HG03354 (cell line): Measurements from ENCODE around the gene ATP1A2.

ENCODE experiments used
- ATAC-seq: cut with Tn5 transposase; IDR thresholded peaks from one replicate; pipeline ENCODE4 v1.9.1; 2021; ENCODE audit warnings: mild to moderate bottlenecking; ENCODE audit not compliant: unreplicated experiment, poor library complexity, severe bottlenecking

Gene ATP1A2

DNA sequence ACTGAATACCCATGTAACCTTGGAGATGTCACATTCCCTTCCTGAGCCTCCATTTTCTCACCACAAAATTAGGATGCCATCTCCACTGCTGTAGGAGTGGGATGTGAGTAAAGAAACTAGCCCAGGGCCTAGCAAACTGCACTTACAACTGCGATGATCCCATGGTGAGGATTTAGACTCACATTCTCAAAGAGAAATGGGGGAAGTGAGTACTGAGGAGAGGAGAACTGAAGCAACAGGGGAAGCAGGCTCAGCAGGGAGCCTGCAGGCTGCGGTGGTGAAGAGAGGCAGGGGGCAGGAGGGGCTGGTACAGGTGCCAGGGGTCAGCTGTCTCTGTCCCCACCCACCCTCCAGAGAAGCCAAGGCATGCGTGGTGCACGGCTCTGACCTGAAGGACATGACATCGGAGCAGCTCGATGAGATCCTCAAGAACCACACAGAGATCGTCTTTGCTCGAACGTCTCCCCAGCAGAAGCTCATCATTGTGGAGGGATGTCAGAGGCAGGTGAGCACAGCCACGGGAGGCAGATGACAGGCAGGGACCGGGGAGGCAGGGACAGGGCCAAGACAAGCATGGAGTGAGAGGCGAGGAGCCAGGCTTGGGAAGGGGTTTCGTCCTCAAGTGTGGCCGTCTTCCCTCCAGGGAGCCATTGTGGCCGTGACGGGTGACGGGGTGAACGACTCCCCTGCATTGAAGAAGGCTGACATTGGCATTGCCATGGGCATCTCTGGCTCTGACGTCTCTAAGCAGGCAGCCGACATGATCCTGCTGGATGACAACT, 19.4 kb downstream of the ATP1A2 start:
- no peak for ATAC-seq

DNA sequence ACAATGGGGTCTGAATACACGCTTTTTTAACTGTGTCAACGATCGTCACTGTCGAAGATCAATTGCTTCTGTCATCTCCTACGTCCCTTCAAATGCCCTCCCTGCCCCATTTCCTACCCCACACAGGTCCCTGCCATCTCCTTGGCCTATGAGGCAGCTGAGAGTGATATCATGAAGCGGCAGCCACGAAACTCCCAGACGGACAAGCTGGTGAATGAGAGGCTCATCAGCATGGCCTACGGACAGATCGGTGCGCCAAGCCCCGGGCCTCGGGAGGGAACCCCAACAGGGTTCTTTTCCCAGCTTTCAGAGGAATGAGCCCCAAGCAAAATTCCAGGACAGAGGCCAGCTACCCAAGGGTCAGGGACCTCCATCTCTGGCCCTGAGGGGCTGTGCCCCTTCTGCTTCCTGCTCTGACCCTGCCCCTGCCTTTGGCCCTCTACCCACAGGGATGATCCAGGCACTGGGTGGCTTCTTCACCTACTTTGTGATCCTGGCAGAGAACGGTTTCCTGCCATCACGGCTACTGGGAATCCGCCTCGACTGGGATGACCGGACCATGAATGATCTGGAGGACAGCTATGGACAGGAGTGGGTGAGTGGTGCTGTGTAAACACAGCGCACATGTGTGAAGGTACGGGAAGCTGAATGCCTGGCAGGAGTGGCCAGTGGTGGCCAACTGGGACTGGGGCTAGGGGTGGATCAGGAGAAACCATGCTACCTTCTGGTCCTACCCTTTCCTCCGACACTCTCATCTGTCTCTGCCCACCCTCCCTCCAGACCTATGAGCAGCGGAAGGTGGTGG, 20.8 kb downstream of the ATP1A2 start:
- ATAC-seq = no peak

DNA sequence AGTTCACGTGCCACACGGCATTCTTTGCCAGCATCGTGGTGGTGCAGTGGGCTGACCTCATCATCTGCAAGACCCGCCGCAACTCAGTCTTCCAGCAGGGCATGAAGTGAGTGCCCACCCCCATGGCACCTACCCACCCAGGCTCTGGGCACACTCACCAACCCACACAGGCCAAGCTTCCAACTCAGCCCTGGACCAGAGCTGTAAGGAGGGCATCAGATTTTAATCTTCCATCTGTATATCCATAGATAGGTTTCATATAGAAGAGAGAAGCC, 21.3 kb downstream of the ATP1A2 start:
- no peak for ATAC-seq

DNA sequence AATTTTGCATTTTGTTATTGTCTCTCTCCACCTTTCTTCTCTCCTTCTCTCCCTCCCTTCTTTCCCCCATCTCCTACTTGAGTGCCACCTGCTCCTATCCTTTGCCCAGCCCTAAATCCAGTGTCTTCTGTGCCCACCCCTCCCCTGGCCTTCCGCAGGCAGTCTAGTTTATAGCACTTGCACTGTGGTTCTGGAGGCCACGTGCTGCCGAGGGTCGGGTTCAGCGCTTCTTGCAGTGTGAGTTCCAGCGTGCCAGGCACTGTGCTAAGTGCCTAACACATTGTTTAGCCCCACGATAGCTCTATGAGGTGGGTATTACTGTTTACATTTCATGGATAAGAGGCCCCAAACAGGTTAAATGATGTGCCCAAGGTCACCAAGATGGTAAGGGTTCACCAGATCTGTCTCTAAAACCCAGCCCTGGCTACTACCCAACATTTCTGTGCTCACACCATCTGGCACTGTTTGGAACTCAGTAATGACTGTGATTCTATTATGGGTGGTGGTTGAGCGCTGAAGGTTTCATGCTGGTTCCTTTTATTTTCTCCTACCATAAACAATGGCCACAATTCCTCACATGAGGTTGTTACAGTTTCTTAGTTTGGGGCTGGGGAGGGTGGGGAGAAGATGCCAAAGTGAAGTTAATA, 21.8 kb downstream of the ATP1A2 start:
- no peak for ATAC-seq

DNA sequence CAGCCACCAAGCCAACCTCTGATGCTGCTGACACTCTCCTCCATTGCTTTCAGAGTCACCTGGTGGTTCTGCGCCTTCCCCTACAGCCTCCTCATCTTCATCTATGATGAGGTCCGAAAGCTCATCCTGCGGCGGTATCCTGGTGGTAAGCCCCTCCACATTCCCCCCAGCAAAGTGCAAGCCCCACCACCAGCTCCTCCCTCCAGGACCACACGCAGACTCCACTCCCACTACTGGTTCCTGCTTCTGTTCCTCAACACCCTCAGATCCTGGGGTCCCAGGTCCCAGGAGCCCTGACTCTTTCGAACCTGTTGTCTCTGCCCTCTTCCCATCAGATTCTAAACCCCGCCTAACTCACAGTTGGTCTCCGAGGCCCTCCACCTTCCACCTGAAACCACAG, 24.3 kb downstream of the ATP1A2 start:
- ATAC-seq = no peak

DNA sequence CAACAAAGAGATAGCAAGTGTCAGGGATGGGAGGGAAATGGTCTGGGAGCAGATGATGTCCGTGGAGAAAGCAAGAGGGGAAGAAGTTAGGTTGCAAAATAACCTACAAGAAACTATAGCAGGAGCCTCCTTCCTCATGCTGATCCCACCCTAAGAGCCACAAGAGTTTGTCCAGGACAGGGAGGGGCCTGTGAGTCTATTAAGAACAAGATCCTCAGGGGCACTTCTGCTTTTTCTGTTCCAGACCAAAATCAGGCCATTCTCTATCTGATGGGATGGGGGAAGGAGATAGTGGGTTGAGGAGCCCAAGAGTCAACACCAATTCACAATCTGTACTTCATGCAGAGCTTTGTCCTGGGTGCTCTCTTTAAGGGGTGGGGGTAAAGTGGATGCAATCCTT, 28.1 kb downstream of the ATP1A2 start:
- no peak for ATAC-seq

DNA sequence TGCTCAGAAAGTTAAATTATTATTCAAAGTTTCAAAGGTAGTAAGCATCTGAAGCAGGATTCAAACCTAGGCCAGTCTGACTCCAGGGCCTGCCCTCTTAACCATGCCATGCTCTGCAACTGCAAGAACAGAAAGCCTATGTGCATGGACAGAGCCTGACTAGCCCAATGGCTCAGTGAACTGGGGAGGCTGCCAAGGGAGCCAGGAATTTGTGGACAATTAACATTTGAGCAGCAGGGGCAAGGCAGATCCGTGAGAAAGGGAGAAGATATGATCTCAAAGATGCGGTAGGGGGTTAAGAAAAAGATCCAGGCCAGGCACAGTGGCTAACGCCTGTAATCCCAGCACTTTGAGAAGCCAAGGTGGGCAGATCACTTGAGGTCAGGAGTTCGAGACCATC, 29.4 kb downstream of the ATP1A2 start:
- ATAC-seq = no peak

DNA sequence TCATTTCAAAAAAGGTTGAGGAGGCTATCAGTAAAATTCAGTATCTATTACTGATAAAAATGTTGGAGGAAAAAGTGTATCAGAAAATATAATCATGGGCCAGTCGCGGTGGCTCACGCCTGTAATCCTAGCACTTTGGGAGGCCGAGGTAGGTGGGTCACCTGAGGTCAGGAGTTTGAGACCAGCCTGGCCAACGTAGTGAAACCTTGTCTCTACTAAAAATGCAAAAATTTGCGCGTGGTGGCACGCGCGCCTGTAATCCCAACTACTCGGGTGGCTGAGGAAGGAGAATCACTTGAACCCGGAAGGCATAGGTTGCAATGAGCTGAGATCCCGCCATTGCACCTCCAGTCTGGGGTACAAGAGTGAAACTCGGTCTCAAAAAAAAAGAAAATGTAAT, 30.5 kb downstream of the ATP1A2 start:
- ATAC-seq = no peak

DNA sequence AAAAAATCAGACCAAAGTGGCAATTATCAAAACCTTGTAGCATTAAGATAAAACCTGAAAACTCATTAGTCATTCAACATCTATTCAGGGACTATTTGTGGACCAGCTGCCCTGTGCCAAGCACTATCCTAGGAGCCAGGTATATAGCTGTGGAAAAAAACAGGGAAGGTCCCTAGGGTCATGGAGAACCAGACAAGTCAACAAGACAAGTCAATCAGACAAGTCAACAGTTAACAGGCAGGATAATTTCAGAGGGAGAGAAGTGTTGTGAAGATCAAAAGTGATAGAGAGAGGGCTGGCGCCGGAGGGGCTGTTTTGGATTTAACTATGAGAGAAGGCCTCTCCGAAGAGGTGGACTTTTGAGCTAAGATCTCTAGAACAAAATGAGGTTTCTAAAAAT, 32.6 kb downstream of the ATP1A2 start:
- no peak for ATAC-seq

DNA sequence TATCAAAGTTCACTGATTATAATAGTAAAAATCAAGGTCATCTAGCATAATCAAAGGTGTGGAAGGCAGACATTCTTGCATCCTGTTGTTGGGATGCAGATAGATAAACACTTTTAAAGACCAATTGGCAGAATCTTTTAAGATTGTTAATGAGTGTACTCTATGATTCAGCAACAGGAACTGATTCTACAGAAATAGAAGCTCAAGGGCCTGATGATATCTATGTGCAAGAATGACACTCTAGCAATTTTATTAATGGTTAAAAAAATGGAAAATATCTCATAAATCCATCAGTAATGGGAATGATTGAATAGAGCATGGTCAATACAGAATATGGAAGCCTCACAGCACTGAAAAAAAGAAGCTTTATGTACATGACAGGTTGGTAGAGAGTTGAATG, 33.7 kb downstream of the ATP1A2 start:
- no peak for ATAC-seq

DNA sequence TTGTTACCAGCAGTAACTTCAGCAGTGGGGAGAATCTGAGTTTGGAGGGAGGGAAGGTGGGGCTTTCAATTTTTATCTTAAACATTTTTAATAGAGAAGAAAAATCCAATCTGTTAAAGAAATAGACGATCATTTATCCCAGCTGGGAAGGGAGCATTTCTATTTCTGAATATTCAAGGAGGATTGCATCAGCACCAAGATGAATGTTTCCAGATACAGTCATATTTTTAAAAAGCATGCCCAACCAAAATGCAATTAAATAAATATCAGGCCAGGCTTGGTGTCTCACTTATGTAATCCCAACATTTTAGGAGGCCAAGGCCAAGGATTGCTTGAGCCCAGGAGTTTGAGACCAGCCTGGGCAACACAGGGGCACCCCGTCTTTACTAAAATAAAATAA, 34.2 kb downstream of the ATP1A2 start:
- ATAC-seq = no peak

DNA sequence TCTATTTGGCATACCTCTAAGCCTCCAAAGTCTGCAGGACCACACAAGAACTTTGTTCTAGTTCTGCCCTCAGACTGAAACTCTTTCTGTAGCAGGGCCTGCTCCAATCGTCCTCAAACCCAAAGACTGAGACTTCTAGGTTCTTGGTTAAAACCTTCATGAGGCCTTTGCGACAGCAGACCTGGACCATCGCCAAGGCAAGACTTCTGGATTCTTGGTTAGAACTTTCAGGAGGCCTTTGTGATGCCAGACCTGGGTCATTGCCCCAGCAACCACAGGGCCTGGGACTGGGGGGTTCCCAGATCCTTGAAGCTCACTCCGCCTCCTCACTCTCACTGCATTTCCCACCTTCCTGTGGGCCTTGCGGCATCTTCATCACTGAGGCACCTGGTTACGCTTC, 35.7 kb downstream of the ATP1A2 start, which contains the start of gene ATP1A4:
TSS of gene ATP1A4 (plus strand) at position 301 of the 400 bp plus-strand sequence. CDS start 438 bp downstream, outside the sequence.
- ATAC-seq = no peak

DNA sequence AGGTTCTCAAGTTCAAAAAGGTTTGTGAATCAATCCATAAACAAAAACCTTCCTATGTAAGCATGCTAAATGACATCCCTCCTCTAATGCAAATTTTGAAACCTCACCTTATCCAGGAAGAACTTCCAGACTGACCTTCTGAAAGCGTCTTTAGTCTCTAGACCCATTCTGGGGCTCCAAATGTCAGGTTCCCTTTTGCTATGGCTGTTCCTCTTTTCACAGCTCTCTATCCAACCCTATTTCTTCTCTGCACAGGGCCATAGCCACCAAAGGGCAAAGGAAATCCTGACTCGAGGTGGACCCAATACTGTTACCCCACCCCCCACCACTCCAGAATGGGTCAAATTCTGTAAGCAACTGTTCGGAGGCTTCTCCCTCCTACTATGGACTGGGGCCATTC, 39.2 kb downstream of the ATP1A2 start:
- ATAC-seq = no peak

DNA sequence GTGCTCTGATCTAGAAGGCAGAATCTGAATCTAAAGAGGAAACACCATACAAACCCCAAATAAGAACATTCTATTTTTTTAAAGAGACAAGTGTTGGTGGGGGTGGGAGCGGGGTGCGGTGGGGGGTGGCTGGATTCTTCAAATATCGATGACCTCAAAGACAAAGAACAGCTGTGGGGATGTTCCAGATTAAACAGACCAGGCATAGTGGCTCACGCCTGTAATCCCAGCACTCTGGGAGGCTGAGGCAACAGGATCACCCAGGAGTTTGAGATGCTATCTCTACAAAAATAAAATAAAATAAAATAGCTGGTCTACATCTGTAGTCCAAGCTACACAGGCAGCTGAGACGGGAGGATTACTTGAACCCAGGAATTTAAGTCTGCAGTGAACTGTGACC, 40.8 kb downstream of the ATP1A2 start:
- no peak for ATAC-seq

DNA sequence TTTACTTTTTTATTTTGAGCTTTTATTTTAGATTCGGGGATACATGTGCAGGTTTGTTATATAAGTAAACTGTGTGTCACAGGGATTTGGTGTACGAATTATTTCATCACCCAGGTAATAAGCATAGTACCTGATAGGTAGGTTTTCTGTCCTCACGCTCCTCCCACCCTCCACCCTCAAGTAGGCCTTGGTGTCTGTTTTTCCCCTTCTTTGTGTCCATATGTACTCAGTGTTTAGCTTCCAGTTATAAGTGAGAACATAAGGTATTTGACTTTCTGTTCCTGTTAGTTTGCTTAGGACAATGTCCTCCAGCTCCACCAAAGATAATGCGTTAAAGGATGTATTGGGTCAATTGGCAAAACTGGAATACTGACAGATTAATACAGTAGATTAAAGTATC, 41.6 kb downstream of the ATP1A2 start:
- ATAC-seq = no peak

DNA sequence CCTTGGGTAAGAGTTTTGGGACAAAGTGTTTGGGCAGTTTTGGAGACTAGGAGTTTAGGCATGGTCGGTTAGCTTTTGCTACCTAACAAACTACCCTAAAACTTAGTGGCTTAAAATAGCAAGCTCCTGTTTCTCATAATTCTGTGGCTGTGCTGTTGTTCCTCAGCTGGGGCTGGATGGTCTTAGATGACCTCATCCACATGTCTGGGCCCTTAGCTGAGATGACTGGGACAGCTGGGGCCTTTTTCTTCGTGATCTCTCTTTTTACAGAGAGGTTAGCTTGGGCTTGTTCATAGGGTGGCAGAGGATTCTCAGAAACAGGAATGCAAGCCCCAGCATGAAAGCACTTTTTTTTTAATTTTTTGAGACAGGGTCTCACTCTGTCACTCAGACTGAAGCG, 42.5 kb downstream of the ATP1A2 start:
- no peak for ATAC-seq

DNA sequence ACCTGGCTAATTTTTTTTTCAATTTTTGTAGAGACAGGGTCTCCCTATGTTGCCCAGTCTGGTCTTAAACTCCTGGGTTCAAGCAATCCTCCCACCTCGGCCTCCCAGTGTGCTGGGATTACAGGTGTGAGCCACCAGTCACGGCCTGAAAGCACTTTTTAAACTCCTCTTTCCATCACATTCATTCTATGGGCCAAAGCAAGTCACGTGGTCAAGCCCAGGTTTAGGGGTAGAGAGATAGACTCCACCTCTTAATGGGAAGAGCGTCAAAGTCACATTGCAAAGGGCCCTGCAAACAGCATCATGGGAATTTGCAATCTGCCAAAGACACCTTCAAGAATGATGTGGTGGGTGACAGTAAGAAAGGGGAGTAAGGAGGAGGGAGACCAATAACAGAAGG, 43.0 kb downstream of the ATP1A2 start:
- ATAC-seq = no peak

DNA sequence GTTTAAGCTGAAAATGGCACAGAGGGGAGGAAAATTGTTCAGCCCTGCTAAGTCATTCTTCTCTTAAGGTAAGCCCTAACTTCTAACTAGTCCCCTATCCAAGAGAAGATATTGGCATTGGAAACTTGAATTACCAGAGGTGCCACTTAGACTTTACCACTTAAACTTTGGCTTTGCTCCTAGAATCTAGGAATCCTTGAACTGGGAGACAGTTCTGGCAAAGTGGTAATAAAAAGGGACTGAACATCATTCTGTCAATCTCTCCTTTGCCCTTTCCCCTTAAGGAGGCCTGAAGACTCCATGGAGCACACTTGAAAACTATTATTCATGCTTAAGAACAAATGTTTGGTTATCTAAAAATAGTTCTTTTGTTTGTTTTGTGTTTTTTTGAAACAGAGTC, 44.3 kb downstream of the ATP1A2 start:
- no peak for ATAC-seq

DNA sequence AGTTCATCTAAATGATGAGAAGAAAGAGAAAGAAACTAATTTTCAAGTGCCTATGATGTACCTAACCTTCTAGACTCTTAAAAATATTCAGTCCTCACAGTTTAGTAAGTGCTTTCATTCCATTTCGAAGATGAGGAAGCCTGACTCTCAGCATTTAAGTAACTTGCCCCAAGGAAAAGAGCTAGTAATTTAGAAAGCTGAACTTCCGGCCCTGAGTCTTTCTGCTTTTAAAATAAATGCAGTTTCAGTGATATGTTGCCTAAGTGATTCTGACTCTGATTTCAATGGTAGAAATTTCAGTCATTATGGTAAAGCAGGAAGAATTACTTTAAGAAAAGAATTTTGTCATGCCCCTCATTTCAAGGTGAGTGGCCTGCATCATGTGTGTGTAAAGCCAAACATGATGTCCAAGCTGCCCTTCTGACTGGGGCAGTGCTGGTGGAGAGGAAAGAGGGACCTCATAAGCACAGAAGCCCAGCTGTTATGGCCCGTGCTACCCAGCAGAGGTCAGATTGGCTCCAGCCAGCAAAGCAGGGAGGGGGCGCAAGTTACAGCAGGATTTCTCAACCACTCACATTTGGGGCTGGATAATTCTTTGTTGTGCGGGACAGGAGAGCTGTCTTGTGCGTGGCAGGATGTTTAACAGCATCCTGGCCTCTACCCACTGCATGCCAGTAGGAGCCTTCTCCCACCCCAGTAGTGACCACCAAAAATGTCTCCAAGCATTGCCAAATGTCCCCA, 46.6 kb downstream of the ATP1A2 start:
- ATAC-seq = no peak

DNA sequence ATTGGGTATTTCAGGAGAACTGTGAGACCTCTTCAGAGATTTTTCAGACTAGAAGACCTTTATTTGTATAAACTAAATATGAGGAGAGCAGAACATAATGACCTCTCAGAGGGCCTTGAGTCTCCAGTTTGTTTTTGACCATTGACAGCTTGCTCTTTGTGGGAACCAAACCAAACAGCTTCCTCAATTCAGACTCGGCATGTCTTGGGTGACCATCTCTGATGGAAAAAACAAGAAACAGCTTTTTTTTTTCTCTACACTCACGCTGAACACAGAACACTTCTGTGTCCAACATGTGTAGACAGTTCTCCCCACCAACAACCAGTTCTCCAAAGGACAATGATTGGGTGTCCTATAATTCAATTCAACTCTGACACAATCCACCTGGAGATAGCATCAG, 47.4 kb downstream of the ATP1A2 start:
- no peak for ATAC-seq
